ENCODE data around the gene TYW3. TPM values are rescaled to one million over a fixed set of nuclear protein-coding genes. Genes with fewer than 3 reads are reported as not detected.

Gene TYW3
- total and polyA plus RNA-seq, 12 donors = 9.7 to 50.2 (median 22.4) TPM

- Histone ChIP-seq H3K9me3 (replicated peaks in 1 of 3) (no peaks in the 10 kb centered on the region), H3K4me1 (replicated peaks in 1 of 2) (peaks cover 0 to 11% of the 10 kb centered on the region in 2 donors), H3K36me3 (replicated peaks in 1 of 2) (no peaks in the 10 kb centered on the region), H3K27me3 (peaks cover 8% of the 10 kb centered on the region), H3K27ac (no peak overlapping the region), H3K4me3 (no peak overlapping the region)
- intact Hi-C loops (cut with DNase I) = loop anchor here (5.0 to 10.0 kb wide), 2 partner anchors 423 to 430 kb away; no protein-coding TSS in a partner anchor
- WGBS, 4 donors = 23 to 28% (median 24%) methylated on average over 7 of the region's 7 CpGs
- TF ChIP-seq POLR2A (IDR thresholded peaks at IDR 0.05) (no peak), CTCF (IDR thresholded peaks at IDR 0.05) (peak; percentile 61 to 84 (median 68))
- peak in 4 of 7 donors; percentile 12 to 37 (median 28) for DNase-seq
Measured at GRCh38 chr1:74771913-74772515, 39.1 kb downstream of the TYW3 start.

- Histone ChIP-seq H3K9me3 (replicated peaks in 1 of 3) (no peaks in the 10 kb centered on the region), H3K36me3 (replicated peaks in 1 of 2) (no peaks in the 10 kb centered on the region), H3K4me3 (no peak overlapping the region), H3K27ac (no peak overlapping the region), H3K27me3 (peaks cover 8% of the 10 kb centered on the region), H3K4me1 (replicated peaks in 1 of 2) (peaks cover 0 to 11% of the 10 kb centered on the region in 2 donors)
- 27 to 37% (median 34%) methylated on average over 1 of the region's 1 CpG for WGBS, 4 donors
- no peak for DNase-seq
- no peak for TF ChIP-seq POLR2A (IDR thresholded peaks at IDR 0.05)
- no peak for TF ChIP-seq CTCF (IDR thresholded peaks at IDR 0.05)
- intact Hi-C loops (cut with DNase I) = loop anchor here (5.0 to 10.0 kb wide), 2 partner anchors 422 to 429 kb away; no protein-coding TSS in a partner anchor
Measured at GRCh38 chr1:74772945-74773344, 40.0 kb downstream of the TYW3 start.

GRCh38 chr1:74773582-74773981, 40.6 kb downstream of the TYW3 start:
- Histone ChIP-seq H3K27ac (no peak overlapping the region), H3K4me3 (no peak overlapping the region), H3K4me1 (replicated peaks in 1 of 2) (peaks cover 0 to 11% of the 10 kb centered on the region in 2 donors), H3K9me3 (replicated peaks in 1 of 3) (no peaks in the 10 kb centered on the region), H3K36me3 (replicated peaks in 1 of 2) (no peaks in the 10 kb centered on the region), H3K27me3 (peaks cover 8% of the 10 kb centered on the region)
- intact Hi-C loops (cut with DNase I) = loop anchor here (5.0 to 10.0 kb wide), 2 partner anchors 421 to 429 kb away; no protein-coding TSS in a partner anchor
- no peak for TF ChIP-seq POLR2A (IDR thresholded peaks at IDR 0.05)
- TF ChIP-seq CTCF (IDR thresholded peaks at IDR 0.05) = no peak
- DNase-seq = no peak
- 70 to 74% (median 72%) methylated on average over 2 of the region's 2 CpGs for WGBS, 4 donors

GRCh38 chr1:74775735-74776134, 42.8 kb downstream of the TYW3 start:
- Histone ChIP-seq H3K36me3 (replicated peaks in 1 of 2) (no peaks in the 10 kb centered on the region), H3K9me3 (replicated peaks in 1 of 3) (no peaks in the 10 kb centered on the region), H3K27ac (no peak overlapping the region), H3K27me3 (peaks cover 8% of the 10 kb centered on the region), H3K4me1 (replicated peaks in 1 of 2) (peaks cover 0 to 11% of the 10 kb centered on the region in 2 donors), H3K4me3 (no peak overlapping the region)
- TF ChIP-seq CTCF (IDR thresholded peaks at IDR 0.05) = no peak
- TF ChIP-seq POLR2A (IDR thresholded peaks at IDR 0.05) = no peak
- intact Hi-C loops (cut with DNase I) = loop anchor here in 1 of 2 donors (10.0 kb wide), 1 partner anchor 419 kb away; no protein-coding TSS in a partner anchor
- WGBS, 4 donors = 75 to 81% (median 78%) methylated on average over 2 of the region's 2 CpGs
- no peak for DNase-seq
